ENCODE results near the gene SULT1A4. TPM values are rescaled to one million over a fixed set of nuclear protein-coding genes. Genes with fewer than 3 reads are reported as not detected.

The SULT1A4 gene
- polyA plus RNA-seq, 1 donor from 2014 or later: 6.7 TPM

Other genes starting within 250 kb of the SULT1A4 start
- 1.9 TPM for gene NPIPB11, start 53.2 kb upstream of the SULT1A4 start, polyA plus RNA-seq
- 39.1 TPM for gene BOLA2, start 5.6 kb upstream of the SULT1A4 start, polyA plus RNA-seq
- 14.5 TPM for gene SLX1B, start 5.4 kb upstream of the SULT1A4 start, polyA plus RNA-seq
- gene NPIPB12, start 46.5 kb downstream of the SULT1A4 start, polyA plus RNA-seq: 11.7 TPM
- gene SPN, start 203.3 kb downstream of the SULT1A4 start, polyA plus RNA-seq: 11.0 TPM
- not detected for gene QPRT, start 219.3 kb downstream of the SULT1A4 start, polyA plus RNA-seq

Measured in IgD-negative memory B cell (primary cell).